Erythroblast (primary cell): ENCODE data around the gene UGT1A3.
A peak's percentile ranks its signal among the peaks of the same experiment; 100 is the strongest.

Experiments used
- DNase-seq, 2 experiments: peaks; one replicate each; lab custom pipeline; 2025; lab: John Stamatoyannopoulos, UW
- GATA1 ChIP-seq: IDR thresholded peaks from 2 replicates; pipeline ENCODE4 v1.6.1; 2011; ENCODE audit warnings: low read depth, mild to moderate bottlenecking, control low read depth, low read length, moderate library complexity
- POLR2A ChIP-seq: IDR thresholded peaks from 2 replicates; pipeline ENCODE4 v1.6.1; 2011; ENCODE audit warnings: mild to moderate bottlenecking, low read length

UGT1A3 gene

GRCh38 chr2:233728723-233729301 lies at the start of gene UGT1A3:
Gene UGT1A3, plus strand, starts transcription at chr2:233729042. Its CDS starts 85 bp downstream, at chr2:233729127.
- TF ChIP-seq GATA1 (no peak), POLR2A (no peak)

GRCh38 chr2:233679196-233679595 lies 49.6 kb upstream of the UGT1A3 start:
- no peak for DNase-seq

More at GRCh38 chr2:233728723-233729301, at the start of gene UGT1A3:
- no peak for DNase-seq

GRCh38 chr2:233680361-233681045 lies 48.3 kb upstream of the UGT1A3 start:
- TF ChIP-seq GATA1, result no peak
- no peak for TF ChIP-seq POLR2A

More at GRCh38 chr2:233679196-233679595, 49.6 kb upstream of the UGT1A3 start:
- TF ChIP-seq POLR2A, result no peak
- no peak for TF ChIP-seq GATA1

GRCh38 chr2:233681521-233682099 lies 47.2 kb upstream of the UGT1A3 start, which contains the start of gene UGT1A7:
Gene UGT1A7, plus strand, starts transcription at chr2:233681901. Its CDS starts 37 bp downstream, at chr2:233681938.
- TF ChIP-seq GATA1 (no peak), POLR2A (no peak)
- DNase-seq, result no peak

More at GRCh38 chr2:233680361-233681045, 48.3 kb upstream of the UGT1A3 start:
- DNase-seq, result no peak

GRCh38 chr2:233684640-233685039 lies 44.2 kb upstream of the UGT1A3 start:
- DNase-seq, result no peak
- TF ChIP-seq POLR2A (no peak), GATA1 (no peak)

- TF ChIP-seq POLR2A, result no peak
- no peak for TF ChIP-seq GATA1
Measured at GRCh38 chr2:233686928-233687327, 41.9 kb upstream of the UGT1A3 start.

GRCh38 chr2:233688341-233688740 lies 40.5 kb upstream of the UGT1A3 start:
- no peak for TF ChIP-seq POLR2A
- no peak for TF ChIP-seq GATA1
- no peak for DNase-seq

More at GRCh38 chr2:233686928-233687327, 41.9 kb upstream of the UGT1A3 start:
- DNase-seq, result peak; percentile 25 to 57

GRCh38 chr2:233689031-233689430 lies 39.8 kb upstream of the UGT1A3 start:
- TF ChIP-seq POLR2A, result no peak
- no peak for TF ChIP-seq GATA1
- no peak for DNase-seq

- peak; percentile 17 to 52 for DNase-seq
- TF ChIP-seq POLR2A (no peak), GATA1 (no peak)
Measured at GRCh38 chr2:233689501-233689900, 39.3 kb upstream of the UGT1A3 start.

GRCh38 chr2:233690444-233690843 lies 38.4 kb upstream of the UGT1A3 start:
- no peak for DNase-seq
- TF ChIP-seq GATA1 (no peak), POLR2A (no peak)

- DNase-seq, result peak; percentile 10 to 24
- TF ChIP-seq POLR2A, result no peak
Measured at GRCh38 chr2:233691443-233692433, 37.1 kb upstream of the UGT1A3 start.

- no peak for TF ChIP-seq GATA1
- TF ChIP-seq POLR2A, result no peak
- no peak for DNase-seq
Measured at GRCh38 chr2:233692648-233693047, 36.2 kb upstream of the UGT1A3 start, which contains the start of gene UGT1A6. Gene UGT1A6, plus strand, starts transcription at chr2:233692890. Its CDS starts 115 bp downstream, at chr2:233693005.

GRCh38 chr2:233693963-233694362 lies 34.9 kb upstream of the UGT1A3 start:
- no peak for TF ChIP-seq POLR2A
- no peak for TF ChIP-seq GATA1
- no peak for DNase-seq

GRCh38 chr2:233698740-233699139 lies 30.1 kb upstream of the UGT1A3 start:
- DNase-seq, result no peak
- no peak for TF ChIP-seq GATA1
- no peak for TF ChIP-seq POLR2A
